HG03442 (cell line): ENCODE measurements around the gene VPS37B.

Experiments used
- ATAC-seq: cut with Tn5 transposase; IDR thresholded peaks from one replicate; pipeline ENCODE4 v1.9.1; 2021; ENCODE audit warnings: mild to moderate bottlenecking, moderate library complexity; ENCODE audit not compliant: unreplicated experiment

Gene VPS37B

GRCh38 chr12:122855071-122855829 is 40.7 kb downstream of the VPS37B start:
- no peak for ATAC-seq

DNA sequence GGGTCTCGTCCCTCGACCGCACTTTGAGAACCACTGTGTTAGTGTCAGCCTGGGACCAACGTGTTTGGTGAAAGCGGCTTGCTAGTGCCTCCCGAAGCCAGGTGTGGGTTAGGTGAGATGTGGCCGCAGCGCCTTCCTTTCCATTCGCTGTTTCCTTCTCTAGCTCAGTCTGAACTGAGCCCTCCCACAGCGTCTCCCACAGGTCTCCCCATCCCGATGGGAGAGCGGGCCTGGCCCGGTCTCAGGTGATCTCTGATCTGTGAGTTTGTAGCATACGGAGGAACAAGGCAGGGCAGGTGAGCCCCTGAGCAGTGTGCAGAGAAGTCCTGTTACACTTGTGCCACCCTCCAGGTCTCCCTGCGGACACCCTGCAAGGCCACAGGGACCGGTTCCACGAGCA is 41.4 kb downstream of the VPS37B start:
- ATAC-seq: no peak

DNA sequence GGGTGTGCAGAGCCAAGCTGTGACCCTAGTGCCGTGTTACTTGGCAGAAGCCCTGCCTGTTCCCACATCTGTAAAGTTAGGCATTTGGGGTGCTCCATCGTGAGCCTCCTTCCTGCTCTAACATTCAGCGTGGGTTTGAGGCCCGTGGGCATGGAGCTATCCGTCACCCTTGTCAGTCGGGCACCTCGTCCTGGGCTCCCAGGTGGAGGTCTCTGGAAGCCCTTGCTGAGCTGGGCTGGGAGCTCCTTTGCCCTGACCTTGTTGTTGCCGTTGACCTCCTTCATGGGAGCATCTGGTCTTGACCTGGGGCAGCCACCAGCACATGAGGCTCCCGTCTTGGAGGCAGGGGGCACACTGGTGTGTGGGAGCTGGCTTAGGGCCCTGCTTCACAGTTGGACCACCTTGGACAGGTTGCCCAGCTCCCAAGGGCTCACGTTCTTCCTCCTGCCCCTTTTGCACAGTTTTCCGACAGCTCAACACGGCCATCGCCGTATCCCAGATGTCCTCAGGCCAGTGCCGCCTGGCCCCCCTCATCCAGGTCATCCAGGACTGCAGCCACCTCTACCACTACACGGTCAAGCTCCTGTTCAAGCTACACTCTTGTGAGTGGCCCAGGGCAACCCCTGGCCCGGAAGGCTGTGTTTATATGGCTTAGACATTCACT is 42.2 kb downstream of the VPS37B start:
- ATAC-seq: no peak

- ATAC-seq: no peak
Observed at GRCh38 chr12:122852336-122853275, 43.3 kb downstream of the VPS37B start.

- ATAC-seq: no peak
Observed at GRCh38 chr12:122851820-122852219, 44.1 kb downstream of the VPS37B start.

- no peak for ATAC-seq
Observed at GRCh38 chr12:122850695-122851350, 45.1 kb downstream of the VPS37B start.

- ATAC-seq: no peak
Observed at GRCh38 chr12:122850048-122850445, 45.9 kb downstream of the VPS37B start.

DNA sequence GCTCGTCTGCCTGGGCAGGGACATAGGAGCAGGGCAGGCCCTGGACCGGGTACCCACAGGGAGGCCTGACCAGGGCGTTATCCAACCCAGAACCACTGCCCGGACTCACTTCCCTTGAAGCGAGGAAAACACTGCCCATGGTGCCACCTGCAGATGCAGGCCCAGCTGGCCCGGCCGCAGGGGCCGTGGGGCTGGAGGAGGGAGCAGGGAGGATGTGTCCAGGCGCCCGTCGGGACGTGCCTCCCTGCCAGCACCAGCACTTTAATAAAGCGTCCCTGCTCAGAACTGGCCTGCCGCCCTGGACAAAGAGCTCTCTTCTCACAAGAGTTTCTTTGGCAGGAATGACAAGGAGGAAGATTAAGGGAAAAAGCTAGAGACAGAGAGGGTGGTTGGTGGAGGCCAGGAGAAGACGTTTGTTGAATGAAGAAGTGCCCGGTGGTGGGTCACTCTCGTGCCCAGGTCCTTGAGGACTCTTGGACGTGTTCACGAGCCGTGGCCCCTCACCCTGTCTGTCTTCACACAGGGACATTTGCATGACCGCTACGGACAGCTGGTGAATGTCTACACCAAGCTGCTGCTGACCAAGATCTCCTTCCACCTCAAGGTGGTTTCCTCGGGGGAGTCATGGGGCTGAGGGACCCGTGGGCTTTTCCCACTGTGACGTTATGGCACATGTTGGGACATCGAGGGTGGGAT is 46.4 kb downstream of the VPS37B start:
- no peak for ATAC-seq

GRCh38 chr12:122848471-122849351 is 47.2 kb downstream of the VPS37B start:
- no peak for ATAC-seq

GRCh38 chr12:122847921-122848421 is 48.0 kb downstream of the VPS37B start:
- no peak for ATAC-seq

DNA sequence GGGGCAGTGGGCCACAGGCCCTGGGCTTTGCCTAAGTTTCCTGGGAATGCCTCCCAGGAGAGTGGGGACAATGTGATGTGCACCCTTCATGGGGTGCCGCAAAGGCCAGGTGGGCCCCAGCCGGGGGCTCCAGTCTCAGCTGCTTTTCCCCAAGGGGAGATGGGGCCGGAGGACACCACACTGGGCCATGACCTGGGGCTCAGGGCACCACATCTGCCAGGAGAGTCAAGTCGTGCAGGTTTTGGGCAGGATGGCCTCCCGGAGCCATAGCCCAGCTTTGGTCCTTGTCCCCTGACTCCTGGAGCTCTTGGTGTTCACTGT is 48.4 kb downstream of the VPS37B start:
- ATAC-seq: no peak

DNA sequence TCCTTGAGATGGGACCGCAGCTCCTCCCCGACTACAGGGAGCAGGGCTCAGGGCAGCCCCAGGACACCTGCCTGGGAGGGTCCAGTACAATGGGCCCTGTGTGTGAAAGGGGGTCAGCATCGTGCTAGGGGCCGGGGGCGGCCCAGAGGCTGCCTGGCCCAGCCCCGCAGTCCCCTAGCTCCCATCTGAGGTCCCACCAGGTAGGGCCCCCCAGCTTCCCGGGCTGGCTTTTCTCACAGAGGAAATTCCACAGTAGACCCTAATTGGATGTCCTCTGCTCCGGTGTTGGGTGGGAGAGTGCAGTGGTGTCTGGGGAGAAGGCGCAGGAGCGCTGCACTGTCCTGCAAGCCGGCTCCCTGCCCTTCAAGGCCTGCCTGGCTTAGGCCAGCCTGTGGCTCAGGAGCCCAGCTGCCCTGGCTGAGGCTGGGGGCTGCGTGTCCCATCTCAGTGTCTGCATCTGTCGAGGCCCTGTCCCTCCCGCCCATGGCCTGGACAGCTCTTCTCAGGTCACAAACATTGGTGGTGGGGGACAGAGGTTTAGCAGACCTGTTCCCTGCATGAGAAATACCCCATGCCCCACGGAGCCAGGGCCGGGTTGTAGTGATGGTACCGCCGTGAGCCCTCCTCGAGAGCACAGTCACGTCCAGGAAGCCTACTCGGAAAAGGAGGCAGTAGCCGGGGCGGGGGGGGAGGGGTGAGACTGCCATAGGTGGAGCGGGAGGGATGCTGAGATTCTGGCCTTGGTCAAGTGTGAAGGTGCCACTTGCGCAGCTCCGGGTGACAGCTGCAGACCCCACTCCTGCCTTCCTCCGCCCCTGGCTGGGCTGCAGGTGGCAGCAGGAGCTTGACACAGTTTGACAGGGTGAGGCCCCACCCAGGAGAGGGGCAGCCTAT is 49.1 kb downstream of the VPS37B start:
- ATAC-seq: no peak

- no peak for ATAC-seq
Observed at GRCh38 chr12:122845865-122846621, 49.9 kb downstream of the VPS37B start.

DNA sequence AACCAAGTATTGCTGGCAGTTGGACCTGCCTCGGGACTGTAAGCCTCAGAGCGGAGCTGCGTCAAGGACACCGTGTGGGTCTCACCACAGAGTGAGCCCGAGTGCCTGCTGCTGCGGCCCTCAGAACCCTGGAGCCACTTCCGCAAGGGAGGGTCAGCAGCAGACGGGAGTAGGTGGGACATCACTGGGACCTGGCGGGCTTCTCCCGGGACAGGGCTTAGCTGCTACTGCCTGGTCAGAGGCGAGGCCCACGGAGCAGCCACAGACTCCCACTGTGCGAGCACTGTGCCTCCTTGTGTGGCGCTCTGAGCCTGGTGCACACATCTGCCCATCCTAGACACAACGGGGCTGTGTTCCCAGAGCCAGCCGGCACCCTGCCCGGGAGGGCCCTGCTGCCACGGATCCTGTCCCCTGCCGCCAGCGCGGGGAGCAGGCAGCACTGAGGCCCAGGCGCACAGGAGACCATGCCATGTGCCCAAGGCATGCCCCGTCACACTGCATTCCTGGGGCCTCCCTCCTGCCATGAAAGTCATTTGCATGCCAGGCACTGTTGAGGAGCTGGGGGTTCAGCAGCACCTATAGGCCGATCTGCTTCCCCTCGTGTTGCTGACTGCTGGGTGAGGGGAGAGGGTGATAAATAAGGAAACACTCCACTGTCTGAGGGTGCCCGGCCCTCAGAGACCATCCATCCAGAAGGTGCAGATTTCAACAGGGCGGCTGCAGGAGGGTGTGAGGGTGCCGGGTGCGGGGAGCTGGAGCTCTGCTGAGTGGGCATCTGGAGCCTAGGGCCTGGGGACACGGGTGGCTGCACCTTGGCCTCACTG is 50.7 kb downstream of the VPS37B start:
- ATAC-seq: no peak

DNA sequence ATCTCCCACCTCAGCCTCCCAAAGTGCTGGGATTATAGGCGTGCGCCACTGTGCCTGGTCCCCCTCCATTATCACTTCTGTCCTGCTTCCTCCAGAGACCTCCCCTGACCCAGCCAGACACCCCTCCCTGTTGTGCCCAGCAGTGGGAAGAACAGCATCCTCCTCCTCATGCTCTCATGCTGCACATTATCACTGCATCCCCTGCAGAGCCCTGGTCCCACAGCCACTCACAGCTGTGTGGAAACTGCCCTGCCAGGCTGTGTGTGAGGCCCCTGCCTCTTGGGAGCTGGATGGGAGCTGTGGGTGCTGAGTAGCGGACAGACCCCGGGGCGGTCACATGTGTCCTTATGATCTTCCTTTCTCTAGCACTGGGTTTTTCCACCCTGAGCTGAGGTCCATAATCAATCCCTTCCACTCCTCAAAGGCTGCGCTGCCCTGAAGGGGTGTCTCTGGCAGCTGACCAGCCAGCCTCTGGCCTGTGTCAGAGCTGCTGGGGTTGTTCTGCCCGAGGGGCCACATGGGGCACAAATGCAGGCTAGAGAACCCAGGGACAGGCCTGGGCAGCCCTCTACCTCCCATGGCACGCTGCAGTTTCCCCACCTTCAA is 51.5 kb downstream of the VPS37B start:
- ATAC-seq: no peak

GRCh38 chr12:122843455-122843854 is 52.5 kb downstream of the VPS37B start:
- ATAC-seq: no peak
